Fibroblast of upper back skin (primary cell): ENCODE data around the gene PROC.
"Not testable (repeated sequence)": the region's sequence is repeated elsewhere in the genome, so short reads cannot be mapped to it uniquely, and the experiment has no call there.

Source experiments
- DNase-seq: peaks from one replicate; pipeline ENCODE4 v3.0.0-alpha.2; 2013

Gene PROC

GRCh38 chr2:127397568-127398238, 20.5 kb upstream of the PROC start:
- DNase-seq = no peak

GRCh38 chr2:127398239-127398590, 20.0 kb upstream of the PROC start:
- DNase-seq = peak; percentile 94

- DNase-seq = no peak
Observed at GRCh38 chr2:127400533-127400896, 17.7 kb upstream of the PROC start.

- DNase-seq = peak; percentile 39
Observed at GRCh38 chr2:127400897-127401756, 17.1 kb upstream of the PROC start.

- DNase-seq = no peak
Observed at GRCh38 chr2:127401757-127402695, 16.2 kb upstream of the PROC start.

- DNase-seq = no peak
Observed at GRCh38 chr2:127403460-127403859, 14.8 kb upstream of the PROC start.

- no peak for DNase-seq
Observed at GRCh38 chr2:127404466-127405254, 13.6 kb upstream of the PROC start.

DNA sequence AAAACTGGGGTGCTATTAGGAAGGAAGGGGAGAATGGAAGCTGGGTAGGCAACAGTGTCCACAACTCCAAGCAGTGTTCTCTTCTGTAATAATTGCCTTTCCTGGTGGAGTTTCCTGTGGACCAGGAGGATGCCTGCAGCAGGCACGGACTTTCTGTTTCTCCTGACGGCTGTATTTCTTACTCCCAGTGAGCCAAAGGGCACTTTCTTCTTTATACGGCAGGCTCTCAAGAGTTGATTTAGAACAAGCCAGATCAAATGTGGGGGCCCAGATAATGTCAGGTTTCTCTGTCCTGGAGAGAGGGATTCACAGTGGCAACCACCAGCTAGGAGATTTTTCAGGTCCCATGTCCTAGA, 13.0 kb upstream of the PROC start:
- DNase-seq = no peak

DNA sequence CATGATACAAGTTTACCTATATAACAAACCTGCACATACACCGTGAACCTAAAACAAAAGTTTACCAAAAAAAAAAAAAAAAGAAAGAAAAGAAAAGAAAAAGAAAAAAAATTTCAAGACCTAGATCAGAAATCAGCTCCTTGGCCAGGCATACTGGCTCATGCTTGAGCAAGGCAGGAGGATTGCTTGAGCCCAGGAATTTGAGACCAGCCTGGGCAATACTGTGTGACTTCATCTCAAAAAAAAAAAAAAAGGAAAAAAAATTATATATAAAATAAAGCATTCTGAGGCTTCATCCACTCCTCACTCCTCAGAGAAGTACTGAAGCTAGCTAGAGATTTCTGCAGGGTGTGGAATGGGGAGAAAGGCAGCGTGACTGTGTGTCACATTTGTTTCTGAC, 11.8 kb upstream of the PROC start:
- no peak for DNase-seq

DNA sequence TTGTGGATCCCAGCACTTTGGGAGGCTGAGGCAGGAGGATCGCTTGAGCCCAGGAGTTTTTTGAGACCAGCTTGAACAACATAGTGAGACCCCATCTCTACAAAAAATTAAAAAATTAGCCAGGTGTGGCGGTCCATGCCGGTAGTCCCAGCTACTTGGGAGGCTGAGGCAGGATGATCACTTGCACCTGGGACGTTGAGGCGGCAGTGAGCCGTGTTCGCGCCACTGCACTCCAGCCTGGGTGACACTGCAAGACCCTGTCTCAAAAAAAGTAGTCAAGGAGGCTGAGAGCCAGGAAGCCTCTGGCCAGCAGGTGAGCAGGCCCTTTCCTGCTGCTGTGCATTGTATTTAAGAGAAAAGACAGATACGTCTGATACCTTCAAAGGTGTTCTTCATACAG, 11.1 kb upstream of the PROC start:
- DNase-seq = no peak

GRCh38 chr2:127407661-127408003, 10.6 kb upstream of the PROC start:
- DNase-seq = no peak

- peak; percentile 92 for DNase-seq
Observed at GRCh38 chr2:127408004-127408806, 10.0 kb upstream of the PROC start.

DNA sequence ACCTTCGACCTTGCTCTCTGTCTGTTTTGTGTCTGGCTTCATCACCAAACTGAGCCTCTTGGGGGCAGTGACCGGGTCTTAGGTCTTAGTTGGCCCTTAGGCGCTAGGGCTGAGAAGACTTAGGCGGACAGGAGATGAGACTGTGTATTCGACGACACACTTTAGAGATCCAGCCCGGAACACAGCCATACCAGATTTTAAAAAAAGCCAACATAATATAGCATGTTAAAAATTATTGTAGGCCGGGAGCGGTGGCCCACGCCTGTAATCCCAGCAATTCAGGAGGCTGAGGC, 9.5 kb upstream of the PROC start:
- no peak for DNase-seq

DNA sequence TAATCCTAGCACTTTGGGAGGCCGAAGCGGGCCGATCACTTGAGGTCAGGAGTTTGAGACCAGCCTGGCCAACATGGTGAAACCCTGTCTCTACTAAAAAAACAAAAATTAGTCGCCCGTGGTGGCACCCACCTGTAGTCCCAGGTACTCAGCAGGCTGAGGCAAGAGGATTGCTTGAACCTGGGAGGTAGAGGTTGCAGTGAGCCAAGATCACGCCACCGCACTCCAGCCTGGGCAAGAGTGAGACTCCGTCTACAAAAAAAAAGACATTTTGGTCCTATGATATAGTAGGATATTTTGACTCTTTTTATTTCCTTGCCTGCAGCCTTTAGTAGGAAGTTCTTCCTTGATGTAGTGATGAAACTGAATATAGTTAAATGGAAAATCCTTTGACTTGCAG, 8.5 kb upstream of the PROC start:
- DNase-seq = not testable (repeated sequence)

DNA sequence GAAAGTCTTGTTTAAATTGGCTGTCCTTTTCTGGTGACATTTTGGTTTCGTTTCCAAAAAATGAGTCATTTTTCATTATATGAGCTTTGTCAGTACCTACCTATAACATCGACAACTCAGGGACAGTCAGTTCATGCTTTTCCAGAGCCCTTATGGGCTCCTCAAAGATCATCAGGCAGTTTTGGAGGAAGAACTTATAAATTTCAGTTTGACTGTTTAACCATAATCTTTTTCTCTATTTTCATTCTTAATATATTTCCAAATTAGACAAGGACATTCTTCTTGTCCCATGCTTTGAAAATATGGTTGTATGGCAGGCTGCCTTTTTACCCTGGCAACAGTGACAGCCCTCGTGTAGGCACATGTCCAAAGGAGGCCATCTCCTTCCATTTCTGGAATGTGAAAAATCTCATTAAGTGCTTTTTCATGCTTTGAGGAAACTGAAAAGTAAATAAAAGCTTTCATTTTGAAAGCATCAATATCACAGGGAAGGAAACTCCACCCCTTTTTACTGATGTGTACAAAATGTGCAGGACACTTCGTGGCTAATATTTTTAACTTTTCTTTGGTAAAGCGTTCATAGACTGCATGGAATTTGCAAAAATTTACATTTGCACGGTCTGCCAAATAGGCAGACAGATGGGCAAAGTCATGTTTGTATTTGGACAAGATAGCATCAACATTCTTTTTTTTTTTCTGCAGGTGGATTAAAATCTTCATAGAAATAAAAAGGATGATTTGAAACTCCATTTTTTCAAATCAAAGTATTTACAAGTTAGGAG, 7.2 kb upstream of the PROC start:
- DNase-seq = peak; percentile 76

GRCh38 chr2:127411653-127412369, 6.4 kb upstream of the PROC start:
- DNase-seq = no peak

DNA sequence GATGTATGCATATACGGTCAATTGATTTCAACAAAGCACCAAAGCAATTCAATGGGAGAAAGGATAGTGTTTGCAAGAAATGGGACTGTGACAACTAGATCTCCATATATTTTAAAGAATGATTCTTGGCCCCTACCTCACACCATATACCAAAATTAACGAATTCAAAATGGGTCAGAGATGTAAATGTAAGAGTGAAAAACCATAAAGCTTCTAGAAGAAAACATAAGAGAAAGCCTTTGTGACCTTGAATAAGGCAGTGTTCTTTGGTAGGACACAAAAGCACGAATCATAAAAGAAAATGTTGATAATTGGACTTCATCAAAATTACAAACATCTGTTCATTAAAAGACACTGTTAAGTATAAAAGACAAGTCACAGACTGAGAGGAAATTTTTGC, 5.0 kb upstream of the PROC start:
- DNase-seq = no peak

GRCh38 chr2:127413782-127414637, 4.2 kb upstream of the PROC start:
- DNase-seq = peak; percentile 70
